ENCODE results near the gene MFSD12.
"Not testable (repeated sequence)": the region's sequence is repeated elsewhere in the genome, so short reads cannot be mapped to it uniquely, and the experiment has no call there.

The MFSD12 gene

DNA sequence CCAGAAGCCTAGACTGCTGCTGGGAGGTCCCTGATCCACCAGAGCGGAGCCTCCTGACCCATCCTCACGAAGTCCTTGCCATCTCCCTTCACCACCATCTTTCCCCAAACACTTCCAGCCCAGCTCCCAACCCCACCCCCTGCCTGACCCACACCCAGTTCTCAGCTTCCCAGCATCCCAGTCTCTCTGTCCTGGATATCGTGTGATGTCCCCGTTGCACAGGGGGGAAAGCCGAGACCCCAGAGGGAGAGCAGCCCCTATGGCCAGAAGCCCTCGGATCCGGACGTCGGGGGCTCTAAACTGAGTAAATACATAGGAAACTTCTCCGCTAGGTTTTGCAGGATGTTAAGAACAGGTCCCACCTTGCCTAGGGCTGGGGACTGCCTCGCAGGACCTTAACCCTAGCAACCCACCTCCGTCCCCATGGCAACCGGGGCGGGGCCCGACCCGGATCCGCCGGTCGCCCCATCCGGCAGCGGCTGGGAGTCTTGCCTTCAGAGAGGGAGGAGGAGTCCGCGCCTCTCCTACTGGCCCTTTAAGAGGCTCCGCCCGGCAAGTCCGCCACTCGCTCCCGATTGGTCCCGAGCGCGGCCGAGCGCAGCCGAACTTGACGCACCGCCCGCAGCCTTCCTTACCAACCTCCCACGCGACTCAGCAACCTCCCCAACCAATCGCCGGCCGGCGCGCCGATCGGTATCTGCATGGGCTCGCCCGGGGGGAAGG is 14.9 kb upstream of the MFSD12 start:
- Histone ChIP-seq H3K4me1 (ENCODE audit: insufficient read depth, insufficient read length) (peaks cover 17% of the 10 kb centered on the region), H3K9ac (ENCODE audit: insufficient read length, low read depth) (no peak overlapping the region), H3K36me3 (ENCODE audit: insufficient read depth, insufficient read length, low read length) (peaks cover 24% of the 10 kb centered on the region)

DNA sequence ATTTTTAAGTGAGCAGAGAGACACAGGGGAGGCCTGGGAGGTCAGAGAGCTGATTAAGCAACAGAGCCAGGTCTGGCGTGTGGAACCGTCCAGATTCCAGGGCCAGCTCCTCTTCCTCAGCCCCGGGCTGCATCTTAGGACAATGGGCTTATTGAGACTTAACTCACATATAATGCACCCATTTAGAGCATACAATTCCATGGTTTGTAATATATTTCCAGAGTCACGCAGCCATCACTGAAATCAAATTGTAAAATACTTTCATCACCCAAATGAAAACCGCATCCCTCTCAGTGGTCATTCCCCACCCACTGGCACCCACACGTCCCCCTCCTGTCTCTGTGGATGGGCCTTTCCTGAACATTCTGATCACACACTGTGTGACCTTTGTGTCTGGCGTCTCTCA is 13.2 kb upstream of the MFSD12 start:
- Histone ChIP-seq H3K9ac (ENCODE audit: insufficient read length, low read depth) (no peak overlapping the region), H3K4me1 (ENCODE audit: insufficient read depth, insufficient read length) (peaks cover 6% of the 10 kb centered on the region), H3K9me3 (ENCODE audit: insufficient read depth, low read length) (no peaks in the 10 kb centered on the region), H3K36me3 (ENCODE audit: insufficient read depth, insufficient read length, low read length) (peaks cover 11% of the 10 kb centered on the region), H3K27me3 (ENCODE audit: insufficient read depth, insufficient read length) (no peaks in the 10 kb centered on the region), H3K4me3 (ENCODE audit: insufficient read length, low read depth) (no peak overlapping the region)
- DNase-seq (ENCODE audit: low read depth, low spot score): no peak
- no peak for TF ChIP-seq ZNF274 (IDR thresholded peaks at IDR 0.05; ENCODE audit: low read depth, low read length)
- no peak for TF ChIP-seq YY1 (IDR thresholded peaks at IDR 0.05; ENCODE audit: insufficient read depth, insufficient read length)
- no peak for TF ChIP-seq SUZ12 (IDR thresholded peaks at IDR 0.05; ENCODE audit: extremely low read depth, insufficient read depth, insufficient read length)

More for the DNA sequence above, 14.9 kb upstream of the MFSD12 start:
- no peak overlapping the region for H3K4me3 ChIP-seq (ENCODE audit: insufficient read length, low read depth)
- no peaks in the 10 kb centered on the region for H3K27me3 ChIP-seq (ENCODE audit: insufficient read depth, insufficient read length)
- H3K9me3 ChIP-seq (ENCODE audit: insufficient read depth, low read length): no peaks in the 10 kb centered on the region
- TF ChIP-seq ZNF274 (IDR thresholded peaks at IDR 0.05; ENCODE audit: low read depth, low read length) (no peak), SUZ12 (IDR thresholded peaks at IDR 0.05; ENCODE audit: extremely low read depth, insufficient read depth, insufficient read length) (no peak), YY1 (IDR thresholded peaks at IDR 0.05; ENCODE audit: insufficient read depth, insufficient read length) (no peak)
- peak; percentile 99 for DNase-seq (ENCODE audit: low read depth, low spot score)

DNA sequence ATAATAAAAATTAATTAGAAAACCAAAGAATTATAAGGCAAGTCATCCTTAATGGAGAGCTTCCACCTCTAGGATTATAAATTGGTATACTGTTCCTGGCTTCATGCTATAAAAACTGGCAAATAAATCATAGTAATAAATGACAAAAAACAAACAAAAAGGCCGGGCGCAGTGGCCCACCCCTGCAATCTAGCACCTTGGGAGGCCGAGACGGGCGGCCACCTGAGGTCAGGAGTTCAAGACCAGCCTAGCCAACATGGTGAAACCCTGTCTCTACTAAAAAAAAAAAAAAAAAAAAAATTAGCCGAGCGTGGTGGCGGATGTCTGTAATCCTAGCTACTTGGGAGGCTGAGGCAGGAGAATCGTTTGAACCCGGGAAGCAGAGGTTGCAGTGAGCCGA is 12.7 kb upstream of the MFSD12 start:
- not testable (repeated sequence) for H3K27me3 ChIP-seq (ENCODE audit: insufficient read depth, insufficient read length); H3K9me3 ChIP-seq (ENCODE audit: insufficient read depth, low read length); H3K4me1 ChIP-seq (ENCODE audit: insufficient read depth, insufficient read length); H3K36me3 ChIP-seq (ENCODE audit: insufficient read depth, insufficient read length, low read length); H3K9ac ChIP-seq (ENCODE audit: insufficient read length, low read depth); DNase-seq (ENCODE audit: low read depth, low spot score); H3K4me3 ChIP-seq (ENCODE audit: insufficient read length, low read depth)

DNA sequence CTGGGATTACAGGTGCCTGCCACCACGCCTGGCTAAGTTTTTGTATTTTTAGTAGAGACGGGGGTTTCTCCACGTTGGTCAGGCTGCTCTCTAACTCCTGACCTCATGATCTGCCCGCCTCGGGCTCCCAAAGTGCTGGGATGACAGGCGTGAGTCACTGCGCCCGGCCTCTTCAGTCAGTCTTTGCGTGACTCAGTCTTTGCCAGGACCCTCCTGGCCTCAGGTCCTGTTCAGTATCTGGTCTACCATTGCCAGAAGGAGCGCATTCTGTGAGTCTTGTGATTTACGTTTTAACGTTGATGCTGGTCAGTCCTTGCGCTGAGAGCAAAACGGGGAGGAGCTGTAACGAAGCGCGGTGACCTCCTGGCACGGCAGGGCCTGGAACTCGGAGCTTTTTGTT is 7.8 kb upstream of the MFSD12 start:
- H3K4me1 ChIP-seq (ENCODE audit: insufficient read depth, insufficient read length): peaks cover 6% of the 10 kb centered on the region
- H3K4me3 ChIP-seq (ENCODE audit: insufficient read length, low read depth): no peak overlapping the region
- no peaks in the 10 kb centered on the region for H3K36me3 ChIP-seq (ENCODE audit: insufficient read depth, insufficient read length, low read length)
- H3K27me3 ChIP-seq (ENCODE audit: insufficient read depth, insufficient read length): no peaks in the 10 kb centered on the region
- no peak for TF ChIP-seq ZNF274 (IDR thresholded peaks at IDR 0.05; ENCODE audit: low read depth, low read length)
- TF ChIP-seq YY1 (IDR thresholded peaks at IDR 0.05; ENCODE audit: insufficient read depth, insufficient read length): no peak
- no peak for TF ChIP-seq SUZ12 (IDR thresholded peaks at IDR 0.05; ENCODE audit: extremely low read depth, insufficient read depth, insufficient read length)
- DNase-seq (ENCODE audit: low read depth, low spot score): no peak
- no peaks in the 10 kb centered on the region for H3K9me3 ChIP-seq (ENCODE audit: insufficient read depth, low read length)
- no peak overlapping the region for H3K9ac ChIP-seq (ENCODE audit: insufficient read length, low read depth)

DNA sequence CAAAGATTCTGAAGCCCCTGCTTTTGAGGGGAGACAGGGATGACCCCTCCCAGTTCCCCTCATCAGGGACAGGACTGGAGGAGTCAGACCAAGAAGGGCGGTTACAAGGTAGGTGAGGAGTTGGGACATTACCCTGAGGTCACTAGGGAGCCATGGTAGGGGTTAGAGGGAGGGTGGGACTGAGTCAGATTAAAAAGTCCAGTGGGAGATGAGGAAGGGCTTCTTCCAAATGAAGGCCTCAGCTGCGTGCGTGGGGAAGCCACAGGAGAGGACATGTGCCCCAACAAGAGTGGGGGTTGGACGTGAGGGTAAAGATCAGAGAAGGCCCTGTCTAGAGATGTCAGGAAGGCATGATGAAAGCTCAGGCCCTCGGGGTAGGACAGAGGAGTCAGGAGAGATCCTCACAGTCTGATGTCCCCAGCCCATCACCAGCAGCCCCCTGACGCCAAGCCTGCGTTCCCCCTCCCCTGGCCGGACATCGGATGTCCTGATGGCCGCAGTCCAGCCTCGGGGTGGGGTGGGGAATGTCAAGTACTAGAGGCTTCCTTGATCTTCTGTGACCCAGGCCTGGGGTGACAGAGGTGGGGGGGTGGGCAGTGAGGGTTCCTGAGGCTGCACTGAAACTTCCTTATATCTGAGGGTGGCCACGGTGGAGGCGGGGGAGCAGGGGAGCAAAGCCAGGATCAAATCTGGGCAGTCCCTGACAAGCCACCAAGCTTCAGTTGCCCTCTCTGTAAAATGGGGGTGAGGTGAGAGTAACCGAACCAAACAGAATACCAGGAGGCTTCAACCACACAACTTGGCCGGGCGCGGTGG is 6.5 kb upstream of the MFSD12 start:
- H3K4me3 ChIP-seq (ENCODE audit: insufficient read length, low read depth): no peak overlapping the region
- no peak overlapping the region for H3K9ac ChIP-seq (ENCODE audit: insufficient read length, low read depth)
- H3K36me3 ChIP-seq (ENCODE audit: insufficient read depth, insufficient read length, low read length): no peaks in the 10 kb centered on the region
- no peak for TF ChIP-seq ZNF274 (IDR thresholded peaks at IDR 0.05; ENCODE audit: low read depth, low read length)
- no peak for TF ChIP-seq YY1 (IDR thresholded peaks at IDR 0.05; ENCODE audit: insufficient read depth, insufficient read length)
- TF ChIP-seq SUZ12 (IDR thresholded peaks at IDR 0.05; ENCODE audit: extremely low read depth, insufficient read depth, insufficient read length): no peak
- no peaks in the 10 kb centered on the region for H3K9me3 ChIP-seq (ENCODE audit: insufficient read depth, low read length)
- H3K27me3 ChIP-seq (ENCODE audit: insufficient read depth, insufficient read length): no peaks in the 10 kb centered on the region
- peaks cover 6% of the 10 kb centered on the region for H3K4me1 ChIP-seq (ENCODE audit: insufficient read depth, insufficient read length)
- no peak for DNase-seq (ENCODE audit: low read depth, low spot score)

DNA sequence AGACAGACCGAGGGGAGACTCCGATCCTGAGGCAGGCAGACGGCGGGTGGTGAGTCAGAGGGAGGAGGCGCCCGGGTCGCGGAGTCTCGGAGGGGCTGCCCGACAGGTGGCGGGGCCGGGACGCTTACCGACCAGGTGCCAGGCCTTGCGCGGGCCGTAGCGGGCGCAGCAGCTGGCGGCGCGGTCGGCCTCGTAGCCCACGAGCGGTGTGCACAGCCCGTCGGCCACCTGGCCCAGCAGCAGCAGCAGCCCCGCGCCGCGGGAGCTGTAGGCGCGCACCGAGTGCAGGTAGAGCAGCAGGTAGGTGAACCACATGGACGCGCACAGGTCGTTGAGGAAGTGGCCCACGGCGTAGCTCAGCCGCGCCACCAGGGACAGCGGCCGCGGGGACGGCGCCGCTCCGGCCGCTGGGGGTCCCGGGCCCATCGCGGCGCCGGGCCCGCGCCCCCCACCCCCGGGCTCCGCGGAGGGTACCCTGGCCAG is 367 bp downstream of the MFSD12 start:
- Histone ChIP-seq H3K27me3 (ENCODE audit: insufficient read depth, insufficient read length) (no peaks in the 10 kb centered on the region), H3K4me1 (ENCODE audit: insufficient read depth, insufficient read length) (peaks cover 20% of the 10 kb centered on the region), H3K9ac (ENCODE audit: insufficient read length, low read depth) (peak overlapping the region; percentile 99), H3K36me3 (ENCODE audit: insufficient read depth, insufficient read length, low read length) (peaks cover 25% of the 10 kb centered on the region), H3K9me3 (ENCODE audit: insufficient read depth, low read length) (no peaks in the 10 kb centered on the region), H3K4me3 (ENCODE audit: insufficient read length, low read depth) (peak overlapping the region; percentile 99)
- TF ChIP-seq SUZ12 (IDR thresholded peaks at IDR 0.05; ENCODE audit: extremely low read depth, insufficient read depth, insufficient read length) (no peak), YY1 (IDR thresholded peaks at IDR 0.05; ENCODE audit: insufficient read depth, insufficient read length) (no peak), ZNF274 (IDR thresholded peaks at IDR 0.05; ENCODE audit: low read depth, low read length) (no peak)
- DNase-seq (ENCODE audit: low read depth, low spot score): no peak

DNA sequence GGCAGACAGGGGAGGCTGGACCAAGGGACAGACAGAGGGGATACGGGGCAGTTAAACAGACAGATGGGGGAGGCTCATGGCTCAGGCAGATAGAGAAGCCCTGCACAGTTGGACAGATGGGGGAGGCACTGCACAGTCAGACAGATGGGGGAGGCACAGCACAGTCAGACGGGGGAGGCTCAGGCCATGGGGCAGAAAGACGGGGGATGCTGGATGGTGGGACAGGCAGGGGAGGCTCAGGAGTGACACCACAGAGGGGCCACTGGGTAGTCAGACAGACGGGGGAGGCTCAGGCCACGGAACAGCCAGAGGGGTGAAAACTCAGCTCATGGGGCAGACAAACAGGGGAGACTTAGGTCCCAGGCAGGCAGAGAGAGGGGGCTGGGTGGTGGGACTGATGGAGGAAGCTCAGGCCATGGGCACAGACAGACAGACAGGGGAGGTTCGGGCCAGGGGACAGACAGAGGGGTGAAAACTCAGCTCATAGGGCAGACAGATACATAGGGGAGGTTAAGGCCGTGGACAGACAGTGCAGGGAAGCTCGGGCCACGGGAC is 886 bp downstream of the MFSD12 start:
- Histone ChIP-seq H3K36me3 (ENCODE audit: insufficient read depth, insufficient read length, low read length) (peaks cover 28% of the 10 kb centered on the region), H3K9ac (ENCODE audit: insufficient read length, low read depth) (peak overlapping the region; percentile 99), H3K4me3 (ENCODE audit: insufficient read length, low read depth) (peak overlapping the region; percentile 99), H3K27me3 (ENCODE audit: insufficient read depth, insufficient read length) (no peaks in the 10 kb centered on the region), H3K4me1 (ENCODE audit: insufficient read depth, insufficient read length) (peaks cover 22% of the 10 kb centered on the region), H3K9me3 (ENCODE audit: insufficient read depth, low read length) (no peaks in the 10 kb centered on the region)
- no peak for DNase-seq (ENCODE audit: low read depth, low spot score)
- TF ChIP-seq SUZ12 (IDR thresholded peaks at IDR 0.05; ENCODE audit: extremely low read depth, insufficient read depth, insufficient read length): no peak
- TF ChIP-seq ZNF274 (IDR thresholded peaks at IDR 0.05; ENCODE audit: low read depth, low read length): no peak
- TF ChIP-seq YY1 (IDR thresholded peaks at IDR 0.05; ENCODE audit: insufficient read depth, insufficient read length): no peak

Data from NT2/D1 (cell line).